Muscle layer of duodenum (tissue), 2 donors: ENCODE measurements around the gene ADAMTSL5.
A peak's percentile ranks its signal among the peaks of the same experiment; 100 is the strongest.

Experiments used
- H3K27ac ChIP-seq: one replicate; pipeline ENCODE4 v1.7.0; 2013; ENCODE audit warnings: mild to moderate bottlenecking, low read length
- H3K27me3 ChIP-seq: one replicate; pipeline ENCODE4 v1.7.0; 2013; ENCODE audit warnings: low read depth, mild to moderate bottlenecking, control low read depth, low read length
- H3K36me3 ChIP-seq, 2 donors: one replicate each; pipeline ENCODE4 v1.7.0; 2013; ENCODE audit warnings: low read length in 2 of 2, control low read depth in 1 of 2, mild to moderate bottlenecking in 1 of 2; ENCODE audit not compliant: insufficient read depth in 2 of 2, control insufficient read depth in 1 of 2
- H3K4me1 ChIP-seq, 2 donors: one replicate each; pipeline ENCODE4 v1.7.0; 2013; ENCODE audit warnings: low read length in 2 of 2, mild to moderate bottlenecking in 2 of 2, control low read depth in 1 of 2, moderate library complexity in 1 of 2; ENCODE audit not compliant: insufficient read depth in 2 of 2, control insufficient read depth in 1 of 2
- H3K4me3 ChIP-seq, 2 donors: one replicate each; pipeline ENCODE4 v1.7.0; 2013; ENCODE audit warnings: low read length in 2 of 2, low read depth in 1 of 2, mild to moderate bottlenecking in 1 of 2
- H3K9me3 ChIP-seq, 2 donors: one replicate each; pipeline ENCODE4 v1.7.0; 2013; ENCODE audit warnings: low read length in 2 of 2, control low read depth in 1 of 2, mild to moderate bottlenecking in 1 of 2; ENCODE audit not compliant: control insufficient read depth in 1 of 2
- donor health status: healthy.

ADAMTSL5 gene

DNA sequence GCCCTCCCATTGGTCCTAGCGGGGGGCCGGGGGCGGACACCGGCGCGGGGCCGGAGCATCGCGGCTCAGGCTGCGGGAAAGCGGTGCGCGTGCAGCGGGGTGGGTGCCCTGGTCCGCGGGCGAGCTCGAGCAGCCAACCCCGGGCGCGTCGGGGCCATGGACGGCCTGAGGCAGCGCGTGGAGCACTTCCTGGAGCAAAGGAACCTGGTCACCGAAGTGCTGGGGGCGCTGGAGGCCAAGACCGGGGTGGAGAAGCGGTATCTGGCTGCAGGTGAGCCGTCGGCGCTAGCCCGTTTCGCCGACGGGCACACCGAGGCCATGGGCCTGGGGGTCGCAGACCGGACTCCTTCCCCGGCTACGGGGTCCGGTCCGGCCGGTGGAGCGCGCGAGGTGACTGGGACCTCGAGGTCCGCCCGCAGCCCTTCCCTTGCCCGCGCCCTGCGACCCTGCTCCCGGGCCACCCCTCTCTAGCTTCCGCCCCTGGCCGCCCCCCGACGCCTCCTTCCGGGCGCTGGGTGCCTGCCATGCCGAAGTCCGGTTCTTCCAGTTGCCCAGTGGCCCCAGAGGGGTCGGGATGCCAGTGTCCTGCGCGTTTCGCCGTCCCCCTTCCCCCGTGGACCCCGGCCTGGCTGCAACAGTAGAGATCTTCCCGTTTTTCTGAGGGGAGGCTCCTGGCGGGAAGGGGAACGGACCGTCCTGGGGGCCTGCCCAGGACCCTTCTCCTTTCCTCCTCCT lies 21.5 kb downstream of the ADAMTSL5 start, which contains the start of gene REEP6:
TSS of gene REEP6 (plus strand) at position 68 of the 735 bp plus-strand sequence. CDS start at position 157, 89 bp downstream.
- Histone ChIP-seq H3K9me3 (no peaks in the 10 kb centered on the region), H3K4me1 (peaks cover 0 to 18% of the 10 kb centered on the region in 2 donors), H3K27ac (peak within 1 kb of the TSS; percentile 72), H3K27me3 (no peaks in the 10 kb centered on the region), H3K4me3 (peak within 1 kb of the TSS; percentile 61 to 75), H3K36me3 (no peaks in the 10 kb centered on the region)

DNA sequence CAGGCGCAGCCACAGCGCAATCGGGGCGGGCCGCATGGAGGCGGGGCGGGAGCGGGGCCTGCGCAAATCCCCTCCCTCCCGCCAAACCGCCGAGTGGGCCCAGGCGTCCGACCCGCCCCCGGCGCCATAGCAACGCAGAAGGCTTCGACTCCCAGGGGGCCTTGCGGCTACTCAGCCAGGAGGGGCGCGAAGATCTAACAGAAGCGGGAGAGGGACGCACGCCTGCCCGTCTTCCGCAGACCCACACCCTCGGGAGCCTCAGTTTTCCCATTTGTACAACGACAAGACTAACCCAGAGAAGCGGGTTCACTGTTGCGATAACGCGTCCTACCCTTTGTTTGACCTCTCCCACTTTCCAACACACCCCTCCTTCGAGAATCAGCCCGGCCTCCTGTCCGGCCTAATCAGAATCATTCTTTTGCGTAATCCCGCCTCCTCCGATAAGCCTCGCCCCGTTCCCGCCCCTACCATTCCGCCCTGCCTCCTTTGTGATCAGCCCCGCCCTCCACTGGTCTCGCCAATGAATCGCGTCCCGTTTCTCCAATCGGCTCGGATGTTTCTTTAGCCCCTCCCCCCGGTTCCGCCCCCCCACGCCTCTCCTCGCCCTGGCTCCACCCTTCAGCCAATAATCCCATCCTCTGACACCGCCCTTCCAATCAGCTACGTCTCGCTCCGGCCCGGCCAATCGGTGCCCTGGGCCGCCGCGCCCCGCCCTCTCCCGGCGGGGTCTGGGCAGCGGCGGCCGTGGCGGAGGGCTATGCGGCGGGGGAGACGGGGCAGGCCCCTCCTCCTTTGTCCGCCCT lies 22.3 kb downstream of the ADAMTSL5 start, which contains the start of gene PCSK4:
TSS of gene PCSK4 (minus strand) at position 40 of the 803 bp plus-strand sequence. CDS start at position 36, 4 bp downstream.
- Histone ChIP-seq H3K27ac (no peak within 1 kb of the TSS), H3K9me3 (no peaks in the 10 kb centered on the region), H3K4me3 (peak within 1 kb of the TSS; percentile 61 to 75), H3K27me3 (no peaks in the 10 kb centered on the region), H3K4me1 (peaks cover 0 to 18% of the 10 kb centered on the region in 2 donors), H3K36me3 (no peaks in the 10 kb centered on the region)

- Histone ChIP-seq H3K9me3 (no peaks in the 10 kb centered on the region), H3K27ac (no peak overlapping the region), H3K4me3 (peak overlapping the region; percentile 61 to 75), H3K36me3 (no peaks in the 10 kb centered on the region), H3K4me1 (peaks cover 0 to 18% of the 10 kb centered on the region in 2 donors), H3K27me3 (no peaks in the 10 kb centered on the region)
Observed at GRCh38 chr19:1489463-1490310, 23.1 kb downstream of the ADAMTSL5 start.

GRCh38 chr19:1488282-1488601 lies 24.6 kb downstream of the ADAMTSL5 start:
- no peaks in the 10 kb centered on the region for H3K36me3 ChIP-seq
- H3K4me3 ChIP-seq, result no peak overlapping the region
- H3K9me3 ChIP-seq, result no peaks in the 10 kb centered on the region
- H3K27me3 ChIP-seq, result no peaks in the 10 kb centered on the region
- peaks cover 0 to 18% of the 10 kb centered on the region in 2 donors for H3K4me1 ChIP-seq
- no peak overlapping the region for H3K27ac ChIP-seq

DNA sequence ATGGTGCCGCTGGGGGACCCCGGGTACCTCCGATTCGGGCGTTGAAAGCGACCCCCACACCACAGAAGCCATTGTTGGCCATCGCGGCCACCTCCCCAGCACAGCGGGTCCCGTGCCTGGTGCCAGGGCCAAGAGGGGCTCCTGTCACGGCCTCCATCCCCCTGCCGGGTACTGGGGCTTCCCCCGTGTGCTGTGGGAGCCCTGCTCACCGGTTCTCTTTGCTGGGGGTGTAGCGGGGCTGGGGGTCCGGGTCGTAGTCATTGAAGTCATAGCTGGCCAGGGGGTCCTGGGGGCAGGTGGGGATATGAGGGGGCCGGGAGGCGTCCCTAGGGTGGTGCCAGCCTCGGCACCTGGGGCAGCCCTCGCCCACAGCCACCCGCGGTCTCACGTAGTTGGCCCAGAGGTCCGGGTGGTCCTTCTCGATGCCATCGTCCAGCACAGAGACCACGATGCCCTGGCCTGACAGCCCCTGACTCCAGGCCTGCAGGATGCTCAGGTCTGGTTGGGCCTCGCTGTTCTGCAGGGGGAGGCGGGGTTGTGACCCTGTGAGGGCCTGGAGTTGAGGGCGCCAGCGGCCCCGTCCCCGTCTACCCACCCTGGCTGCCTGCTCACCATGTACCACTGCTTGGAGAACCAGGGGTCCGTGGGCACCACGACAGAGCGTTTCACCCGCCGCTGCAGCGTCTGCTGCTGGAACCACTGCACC lies 25.1 kb downstream of the ADAMTSL5 start:
- H3K4me1 ChIP-seq, result peaks cover 0 to 18% of the 10 kb centered on the region in 2 donors
- no peaks in the 10 kb centered on the region for H3K9me3 ChIP-seq
- H3K4me3 ChIP-seq, result no peak overlapping the region
- no peak overlapping the region for H3K27ac ChIP-seq
- no peaks in the 10 kb centered on the region for H3K36me3 ChIP-seq
- H3K27me3 ChIP-seq, result no peaks in the 10 kb centered on the region

GRCh38 chr19:1486720-1487575 lies 25.9 kb downstream of the ADAMTSL5 start:
- Histone ChIP-seq H3K27ac (no peak overlapping the region), H3K4me3 (no peak overlapping the region), H3K9me3 (no peaks in the 10 kb centered on the region), H3K36me3 (no peaks in the 10 kb centered on the region), H3K27me3 (no peaks in the 10 kb centered on the region), H3K4me1 (peaks cover 0 to 18% of the 10 kb centered on the region in 2 donors)

- no peaks in the 10 kb centered on the region for H3K9me3 ChIP-seq
- no peak overlapping the region for H3K27ac ChIP-seq
- H3K36me3 ChIP-seq, result no peaks in the 10 kb centered on the region
- H3K4me3 ChIP-seq, result no peak overlapping the region
- no peaks in the 10 kb centered on the region for H3K4me1 ChIP-seq
- no peaks in the 10 kb centered on the region for H3K27me3 ChIP-seq
Observed at GRCh38 chr19:1483979-1484428, 28.8 kb downstream of the ADAMTSL5 start.

- no peaks in the 10 kb centered on the region for H3K9me3 ChIP-seq
- no peaks in the 10 kb centered on the region for H3K36me3 ChIP-seq
- no peaks in the 10 kb centered on the region for H3K27me3 ChIP-seq
- H3K4me1 ChIP-seq, result peaks cover 0 to 3% of the 10 kb centered on the region in 2 donors
- no peak overlapping the region for H3K27ac ChIP-seq
- H3K4me3 ChIP-seq, result no peak overlapping the region
Observed at GRCh38 chr19:1483131-1483978, 29.5 kb downstream of the ADAMTSL5 start.

- Histone ChIP-seq H3K9me3 (no peaks in the 10 kb centered on the region), H3K36me3 (no peaks in the 10 kb centered on the region), H3K4me3 (no peak overlapping the region), H3K4me1 (peaks cover 0 to 10% of the 10 kb centered on the region in 2 donors), H3K27ac (no peak overlapping the region), H3K27me3 (no peaks in the 10 kb centered on the region)
Observed at GRCh38 chr19:1482361-1483130, 30.3 kb downstream of the ADAMTSL5 start.
